ENCODE measurements around the gene PLA2G2E. TPM values are rescaled to one million over a fixed set of nuclear protein-coding genes. Genes with fewer than 3 reads are reported as not detected.

PLA2G2E gene, protein sequence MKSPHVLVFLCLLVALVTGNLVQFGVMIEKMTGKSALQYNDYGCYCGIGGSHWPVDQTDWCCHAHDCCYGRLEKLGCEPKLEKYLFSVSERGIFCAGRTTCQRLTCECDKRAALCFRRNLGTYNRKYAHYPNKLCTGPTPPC
- not detected for total RNA-seq

DNA sequence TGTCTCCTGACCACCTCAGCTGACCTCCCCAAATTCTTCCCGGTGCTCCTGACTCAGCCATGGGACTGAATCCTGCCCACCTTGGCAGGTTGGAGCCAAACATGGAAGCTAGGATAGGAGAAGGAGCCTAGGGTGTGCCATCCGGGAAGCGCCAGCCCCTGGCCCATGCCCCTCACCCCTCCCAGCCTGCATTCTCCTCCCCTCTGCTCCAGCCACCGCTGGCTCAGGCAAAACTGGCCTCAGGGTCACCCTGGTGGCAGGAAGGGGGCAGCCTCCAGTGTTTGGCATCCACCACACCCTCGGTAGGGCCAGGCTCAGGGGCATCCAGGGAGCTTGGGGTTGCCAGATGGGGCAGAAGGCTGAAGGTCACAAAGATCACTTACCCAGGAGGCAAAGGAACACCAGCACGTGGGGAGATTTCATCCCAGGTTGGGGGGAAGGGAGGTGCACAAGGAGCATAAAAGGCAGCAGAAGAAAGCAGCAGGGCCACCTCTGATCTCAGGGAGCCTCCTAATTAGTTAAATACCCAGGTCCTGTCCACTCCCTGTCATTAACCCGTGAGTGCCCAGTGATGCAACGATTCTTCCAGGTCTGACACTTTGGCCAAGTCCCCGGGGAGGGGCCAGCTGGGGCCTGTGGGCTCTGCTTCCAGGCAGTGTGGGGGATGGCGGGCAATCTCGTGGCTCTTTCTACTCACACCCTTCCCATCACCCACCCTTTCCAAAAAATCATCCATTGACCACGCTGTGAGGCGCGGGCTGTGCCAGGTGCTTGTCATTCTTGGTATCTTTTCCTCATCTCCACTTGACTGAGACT, at the start of gene PLA2G2E:
TSS of gene PLA2G2E (minus strand) at position 481 of the 816 bp plus-strand sequence. CDS start at position 423, 58 bp downstream.
- CTCF ChIA-PET, result no interaction called here
- POLR2A ChIA-PET, result no interaction called here

DNA sequence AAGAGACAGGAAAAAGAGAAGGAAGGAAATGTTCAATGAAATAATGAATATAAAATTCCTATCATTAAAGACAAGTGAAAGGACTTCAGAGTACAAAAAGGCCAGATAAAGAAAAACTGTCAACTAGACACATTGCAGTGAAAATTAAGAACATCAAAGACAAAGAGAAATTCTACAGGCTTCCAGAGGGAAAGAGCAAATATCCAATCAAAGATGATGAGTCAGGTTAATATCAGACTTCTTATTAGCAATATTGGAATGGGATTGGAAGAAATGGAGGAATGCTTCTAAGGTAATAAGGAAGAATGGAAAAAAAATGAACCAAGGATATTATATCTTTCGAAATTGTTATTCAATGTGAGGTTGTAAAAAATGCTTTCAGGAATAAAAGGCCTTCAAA, 48.2 kb upstream of the PLA2G2E start:
- ChIA-PET CTCF (no interaction called here), POLR2A (no interaction called here)

DNA sequence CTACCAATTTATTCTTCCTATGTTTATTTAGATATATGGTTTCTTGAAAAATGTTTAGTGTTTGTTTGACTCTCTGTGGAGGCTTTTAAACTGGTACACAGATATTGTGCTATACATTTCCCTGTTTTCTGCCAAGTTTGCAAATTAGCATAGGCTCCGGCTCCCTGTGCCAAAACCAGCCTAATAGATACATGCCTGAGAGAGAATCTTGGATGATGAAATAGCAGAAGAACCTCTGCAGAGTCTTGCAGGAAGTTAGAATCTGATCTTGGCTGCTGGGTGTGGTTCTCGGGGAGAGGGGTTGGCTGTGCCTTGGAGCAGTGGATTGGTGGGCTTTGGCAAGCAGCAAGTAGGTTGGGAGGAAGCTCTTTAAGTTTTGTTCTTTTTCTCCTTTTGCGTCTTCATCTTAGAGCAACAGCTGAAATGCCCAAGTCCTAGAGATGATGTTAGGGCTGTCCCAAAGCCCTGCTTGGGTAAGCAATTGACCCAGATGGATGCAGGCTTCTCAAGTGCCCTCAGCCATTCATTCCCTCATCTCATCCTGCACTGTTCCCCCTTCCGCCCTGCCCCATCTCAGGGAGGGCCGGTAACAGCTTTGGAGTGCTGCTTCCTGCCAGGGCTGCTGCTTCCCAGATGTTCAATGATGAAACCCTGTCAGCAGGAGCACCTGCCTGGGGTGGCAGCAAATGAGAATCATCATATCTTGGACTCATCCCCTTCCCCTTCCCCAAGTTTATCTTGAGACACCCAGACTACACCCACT, 46.7 kb upstream of the PLA2G2E start:
- ChIA-PET POLR2A (no interaction called here), CTCF (no interaction called here)

- ChIA-PET POLR2A (no interaction called here), CTCF (no interaction called here)
Measured at GRCh38 chr1:19967808-19968207, 44.4 kb upstream of the PLA2G2E start.

DNA sequence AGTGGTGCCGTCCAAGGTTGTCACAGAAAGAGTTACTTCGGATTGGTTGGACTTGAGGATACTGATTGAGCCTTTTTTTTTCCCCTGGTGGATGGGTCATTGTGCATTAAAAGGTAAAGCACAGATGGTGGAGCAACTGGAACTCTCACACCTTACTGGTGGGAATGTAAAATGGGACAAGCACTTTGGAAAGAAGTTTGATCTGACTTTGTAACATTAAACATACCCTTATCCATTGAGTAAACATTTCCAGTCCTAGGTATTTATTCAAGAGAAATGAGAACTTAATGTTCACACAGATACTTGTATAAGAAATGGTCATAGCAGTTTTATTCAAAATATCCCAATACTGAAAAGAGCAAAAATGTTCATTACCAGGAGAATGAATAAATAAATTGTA, 41.1 kb upstream of the PLA2G2E start:
- POLR2A ChIA-PET, result no interaction called here
- CTCF ChIA-PET, result no interaction called here

- POLR2A ChIA-PET, result no interaction called here
- CTCF ChIA-PET, result no interaction called here
Measured at GRCh38 chr1:19963636-19964035, 40.2 kb upstream of the PLA2G2E start.

- CTCF ChIA-PET, result no interaction called here
- POLR2A ChIA-PET, result no interaction called here
Measured at GRCh38 chr1:19960591-19960990, 37.2 kb upstream of the PLA2G2E start.

DNA sequence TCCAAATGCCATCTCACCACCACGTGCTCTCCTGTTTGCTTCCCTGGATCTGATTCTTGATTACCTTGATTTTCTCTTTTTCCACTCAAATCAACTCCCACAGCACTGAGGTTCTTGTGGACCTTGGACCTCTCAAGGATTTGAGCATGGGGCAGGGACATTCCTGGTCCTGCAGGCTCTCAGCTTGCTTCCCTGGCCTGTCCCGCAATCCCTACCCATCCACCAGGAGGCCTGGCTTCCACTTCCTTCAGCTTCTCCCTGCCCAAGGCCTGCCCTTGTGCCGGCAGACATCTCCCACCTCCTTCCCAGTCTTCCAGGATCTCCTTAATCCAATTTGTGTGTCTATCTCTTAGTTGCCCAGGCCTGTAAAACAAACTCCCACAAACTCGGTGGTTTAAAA, 34.4 kb upstream of the PLA2G2E start:
- ChIA-PET CTCF (no interaction called here), POLR2A (no interaction called here)

- ChIA-PET POLR2A (no interaction called here), CTCF (no interaction called here)
Measured at GRCh38 chr1:19955534-19956170, 32.2 kb upstream of the PLA2G2E start.

DNA sequence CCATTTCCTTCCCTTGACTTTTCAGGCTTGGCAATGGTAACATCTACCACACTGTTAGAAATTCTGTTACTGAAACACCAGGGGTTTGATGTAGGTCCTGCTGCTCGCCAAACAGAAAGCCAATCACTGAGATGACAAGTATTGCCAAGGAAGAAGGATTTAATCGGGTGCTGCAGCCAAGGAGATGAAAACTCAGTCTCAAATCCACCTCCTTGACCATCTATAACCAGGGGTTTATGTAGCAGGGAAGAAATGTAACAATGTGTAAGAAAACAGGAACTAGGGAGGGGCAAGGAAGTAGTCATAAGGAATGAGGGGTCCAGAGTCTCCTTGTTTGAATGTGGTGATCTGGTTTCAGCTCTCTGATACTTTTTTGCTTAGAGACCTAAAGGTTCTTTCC, 30.6 kb upstream of the PLA2G2E start:
- POLR2A ChIA-PET, result no interaction called here
- CTCF ChIA-PET, result no interaction called here

- CTCF ChIA-PET, result interaction anchor here (1.0 kb wide), 1 partner anchor 219 kb away, joined by 3 read pairs; no protein-coding TSS in a partner anchor
- POLR2A ChIA-PET, result interaction anchor here (0.5 kb wide), 1 partner anchor 212 kb away, joined by 4 read pairs; no protein-coding TSS in a partner anchor
Measured at GRCh38 chr1:19949016-19949415, 25.6 kb upstream of the PLA2G2E start.

GRCh38 chr1:19946971-19947370, 23.6 kb upstream of the PLA2G2E start:
- CTCF ChIA-PET, result no interaction called here
- POLR2A ChIA-PET, result no interaction called here

DNA sequence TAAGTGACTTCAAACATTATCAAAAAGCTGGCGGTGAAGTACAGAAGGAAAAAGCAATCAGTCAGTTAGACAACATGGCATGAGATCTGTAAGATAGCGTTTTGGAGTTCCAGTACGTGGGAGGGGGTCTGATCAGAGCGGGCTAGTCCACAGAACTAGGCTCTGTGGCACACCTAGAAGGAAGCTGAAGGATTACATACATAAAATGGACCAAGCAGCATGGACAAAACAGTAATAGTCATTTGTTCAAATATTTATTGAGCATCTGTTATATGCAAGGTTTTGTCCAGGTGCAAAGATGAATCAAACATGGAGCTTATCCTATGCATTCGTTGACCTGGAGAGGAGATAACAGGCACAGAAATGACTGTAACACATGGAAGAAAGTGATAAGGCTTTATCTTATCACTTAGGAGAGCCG, 22.9 kb upstream of the PLA2G2E start:
- ChIA-PET CTCF (no interaction called here), POLR2A (no interaction called here)

DNA sequence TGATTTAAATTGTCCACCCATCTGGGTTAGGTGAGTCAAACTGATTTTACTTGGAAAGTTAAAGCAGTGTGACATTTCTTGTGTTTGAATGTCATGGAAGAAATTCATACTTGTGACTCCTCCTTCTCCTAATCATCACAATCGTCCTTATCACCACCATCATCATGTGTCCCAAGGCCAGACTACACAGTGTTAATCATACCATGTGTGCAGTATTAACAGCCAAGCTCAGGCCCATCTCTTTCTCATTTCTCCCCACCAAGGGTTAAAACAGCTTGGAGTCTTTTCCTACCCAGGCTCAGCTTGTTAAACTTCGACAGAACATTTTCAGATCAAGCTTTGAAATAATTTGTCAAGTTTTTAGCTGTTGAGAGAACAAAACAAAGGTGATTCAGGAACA, 22.5 kb upstream of the PLA2G2E start:
- POLR2A ChIA-PET, result no interaction called here
- CTCF ChIA-PET, result no interaction called here

DNA sequence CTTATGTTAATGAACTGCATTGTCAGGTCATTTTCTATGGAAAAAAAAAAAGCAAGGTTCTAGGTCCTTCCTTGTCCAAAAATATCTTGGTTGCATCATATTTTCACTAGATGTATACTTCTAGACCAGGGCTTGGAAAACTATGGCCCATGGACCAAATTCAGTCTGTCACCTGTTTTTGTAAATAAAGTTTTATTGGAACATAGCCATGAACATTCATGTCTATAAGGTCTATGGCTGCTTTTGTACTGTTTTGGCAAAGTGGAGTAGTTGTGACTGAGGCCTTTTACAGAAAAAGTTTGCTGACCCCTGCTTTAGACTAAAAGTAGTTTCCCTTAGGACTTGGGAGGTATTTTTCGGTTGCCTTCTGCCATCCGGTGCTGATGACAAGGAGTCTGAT, 19.2 kb upstream of the PLA2G2E start:
- CTCF ChIA-PET, result no interaction called here
- POLR2A ChIA-PET, result no interaction called here

DNA sequence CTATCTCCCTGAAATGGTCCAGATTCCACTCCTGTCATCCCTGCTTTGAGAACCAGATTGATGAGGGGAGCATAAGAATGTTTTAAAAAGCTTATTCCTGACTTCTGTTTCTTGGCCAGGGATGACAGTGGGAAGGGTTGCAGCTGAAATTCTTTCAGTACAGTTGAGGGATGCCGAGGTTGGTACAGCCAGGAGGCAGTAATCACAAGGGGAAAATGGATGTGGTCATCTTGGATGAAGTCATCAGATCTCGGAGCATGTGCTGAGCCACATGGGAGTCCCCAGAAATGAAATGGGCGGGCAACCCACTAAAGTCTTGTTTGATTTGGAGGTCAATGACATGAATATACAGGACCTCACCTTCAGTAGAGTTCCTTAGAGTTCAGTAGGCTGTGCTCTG, 18.7 kb upstream of the PLA2G2E start:
- POLR2A ChIA-PET, result no interaction called here
- CTCF ChIA-PET, result no interaction called here

DNA sequence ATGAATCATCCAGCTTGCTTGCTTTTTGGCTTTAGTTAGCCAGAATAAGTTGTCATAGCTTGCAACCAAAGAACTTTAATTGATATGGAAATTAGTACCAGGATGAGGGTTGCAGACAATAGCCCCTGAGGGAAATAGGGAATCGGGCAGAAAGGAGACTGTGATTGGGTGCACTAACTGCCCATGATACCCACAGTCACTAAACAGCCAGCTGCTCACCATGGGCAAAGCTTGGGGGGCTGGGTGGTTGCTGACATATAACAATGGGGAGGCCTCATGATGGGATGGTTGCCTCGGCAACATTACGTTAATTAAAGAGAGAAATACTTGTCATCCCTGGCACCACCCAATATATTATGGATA, 17.8 kb upstream of the PLA2G2E start:
- POLR2A ChIA-PET, result no interaction called here

DNA sequence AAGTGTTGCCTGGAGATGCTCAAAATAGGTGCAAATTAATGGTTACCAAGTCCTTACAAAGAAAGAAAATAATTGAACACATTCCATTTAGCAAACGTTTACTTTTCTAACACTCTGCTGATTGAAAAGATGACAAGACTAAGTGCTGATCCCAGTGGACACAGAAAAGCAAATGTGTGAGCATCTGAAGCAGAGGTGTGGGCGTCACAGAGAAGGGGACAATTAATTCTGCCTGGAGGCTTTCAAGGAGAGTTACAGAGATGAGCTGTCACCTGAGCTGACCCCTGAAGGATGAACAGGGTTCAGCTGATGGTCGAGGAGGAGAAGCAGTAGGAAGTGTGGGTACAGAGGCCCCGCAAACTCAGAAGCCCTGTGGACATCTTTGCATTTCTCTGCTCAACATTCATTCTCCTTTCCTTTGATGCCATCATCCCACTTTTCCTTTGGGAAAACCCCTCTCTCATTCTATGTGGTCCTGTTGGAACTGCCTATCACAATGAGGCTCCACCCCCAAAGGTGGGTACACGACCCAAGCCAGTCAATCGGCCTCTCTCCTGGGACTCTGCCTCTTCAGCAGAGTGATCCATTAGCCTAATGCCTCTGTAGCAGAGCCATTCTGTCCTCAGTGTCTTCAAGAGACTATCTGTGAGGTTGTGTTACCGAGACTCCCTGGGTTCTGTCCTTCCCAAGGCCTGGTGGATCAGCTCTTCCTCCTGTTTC, 17.2 kb upstream of the PLA2G2E start:
- POLR2A ChIA-PET, result no interaction called here
- CTCF ChIA-PET, result no interaction called here

More for the DNA sequence above, 17.8 kb upstream of the PLA2G2E start:
- CTCF ChIA-PET, result no interaction called here

DNA sequence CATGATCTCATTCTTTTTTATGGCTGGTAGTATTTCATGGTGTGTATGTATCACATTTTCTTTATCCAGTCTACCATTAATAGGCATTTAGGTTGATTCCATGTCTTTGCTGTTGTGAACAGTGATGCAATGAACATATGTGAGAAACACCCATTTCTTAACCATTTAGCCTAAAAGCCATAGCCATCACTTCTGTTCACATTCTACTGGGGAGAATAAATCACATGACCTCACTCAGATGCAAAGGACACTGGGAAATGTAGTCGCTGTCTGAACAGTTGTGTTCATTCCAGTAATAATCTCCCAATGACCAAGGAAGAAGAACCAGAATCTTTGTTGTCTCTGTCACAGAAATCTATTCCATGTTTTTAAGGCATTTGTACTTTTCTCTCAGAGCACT, 15.1 kb upstream of the PLA2G2E start:
- ChIA-PET CTCF (no interaction called here), POLR2A (no interaction called here)

DNA sequence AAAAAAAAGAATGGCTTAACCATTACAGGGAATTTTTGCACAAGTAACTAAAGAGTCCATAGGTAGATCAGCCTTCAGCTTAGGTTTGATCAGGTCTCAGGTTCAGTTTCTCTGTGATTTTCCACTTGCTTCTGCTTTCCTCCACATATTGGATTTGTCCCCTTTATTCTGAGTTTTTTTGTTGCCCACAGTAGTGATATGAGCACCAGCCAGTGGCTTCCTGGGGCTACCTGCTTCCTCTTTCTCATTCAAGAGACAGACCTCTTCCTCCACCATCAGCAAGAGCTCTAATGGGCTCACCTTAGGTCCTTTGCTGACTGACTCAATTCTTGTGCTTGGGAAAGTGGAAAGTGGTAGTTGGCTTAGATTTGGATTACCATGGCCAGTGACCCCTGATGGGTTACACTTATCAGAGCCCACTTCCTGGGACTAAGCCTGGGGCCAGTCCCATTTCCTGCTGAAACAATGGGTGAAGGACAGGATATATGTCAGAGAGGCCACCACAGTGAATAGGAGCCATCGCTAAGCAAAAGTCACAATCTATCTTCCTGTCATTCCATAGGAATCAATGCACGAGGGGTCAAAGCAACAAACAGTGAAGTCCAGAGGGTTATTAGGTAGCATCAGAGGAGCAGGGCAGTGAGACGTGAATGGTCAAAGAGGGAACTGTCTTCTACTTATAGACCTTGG, 12.8 kb upstream of the PLA2G2E start:
- POLR2A ChIA-PET, result no interaction called here

More for the DNA sequence above, 12.8 kb upstream of the PLA2G2E start:
- CTCF ChIA-PET, result no interaction called here

All from activated CD8-positive, alpha-beta memory T cell treated with anti-CD3 and anti-CD28 coated beads for 36 hours (primary cell).